Suprapubic skin (tissue), 4 donors: ENCODE data around the gene HMCN1. TPM values are rescaled to one million over a fixed set of nuclear protein-coding genes. Genes with fewer than 3 reads are reported as not detected.

Experiments used
- DNase-seq, 2 donors: peaks; one replicate each; pipeline ENCODE4 v3.0.0-alpha.2; 2019; ENCODE audit warnings: low spot score in 2 of 2
- H3K27ac ChIP-seq: fragments of 200-600 bp; sonication (generic); one replicate; pipeline ENCODE4 v1.5.1; 2019
- H3K27me3 ChIP-seq: fragments of 200-600 bp; sonication (generic); one replicate; pipeline ENCODE4 v1.5.1; 2019
- H3K36me3 ChIP-seq: fragments of 200-600 bp; sonication (generic); one replicate; pipeline ENCODE4 v1.5.1; 2019
- H3K4me1 ChIP-seq: fragments of 200-600 bp; sonication (generic); one replicate; pipeline ENCODE4 v1.5.1; 2019
- H3K4me3 ChIP-seq: fragments of 200-600 bp; sonication (generic); one replicate; pipeline ENCODE4 v1.5.1; 2019; ENCODE audit warnings: mild to moderate bottlenecking
- H3K9me3 ChIP-seq: fragments of 200-600 bp; sonication (generic); one replicate; pipeline ENCODE4 v1.5.1; 2019
- CTCF ChIP-seq, 2 donors: fragments of 200-600 bp in 1 of 2; fragments of 450-650 bp in 1 of 2; sonication (generic) in 1 of 2; IDR thresholded peaks; one replicate each; pipeline ENCODE4 v1.5.1; 2016 to 2019; ENCODE audit warnings: antibody characterized with exemption in 2 of 2, mild to moderate bottlenecking in 1 of 2, moderate library complexity in 1 of 2
- EP300 ChIP-seq: sonication (generic); formaldehyde crosslinking; IDR thresholded peaks from one replicate; pipeline ENCODE4 v1.6.1; 2017; ENCODE audit warnings: antibody characterized with exemption
- POLR2A ChIP-seq, 2 donors: fragments of 450-650 bp; IDR thresholded peaks; one replicate each; pipeline ENCODE4 v1.6.1; 2017; ENCODE audit warnings: antibody characterized with exemption in 2 of 2, mild to moderate bottlenecking in 2 of 2, moderate library complexity in 2 of 2
- POLR2AphosphoS5 ChIP-seq, 3 donors: sonication (generic); formaldehyde crosslinking; IDR thresholded peaks; one replicate each; pipeline ENCODE4 v1.6.1; 2017; ENCODE audit warnings: antibody characterized with exemption in 3 of 3
- WGBS: methylation state at CpG from one replicate; pipeline ENCODE4 v1.1.5; 2018; 5-methylcytosine and 5-hydroxymethylcytosine counted together
- total RNA-seq, 4 donors: library from RNA; depleted of rRNA; stranded (reverse); fragments of >200 nt; gene quantifications; one replicate each; pipeline ENCODE4 v1.1.0, GENCODE V29; 2016

HMCN1 gene
- total RNA-seq, 4 donors from 2014 or later: 2.2 to 5.6 (median 3.7) TPM

GRCh38 chr1:185837711-185838110 lies 103.5 kb downstream of the HMCN1 start:
- H3K27ac ChIP-seq: no peak overlapping the region
- no peak for DNase-seq
- no peak overlapping the region for H3K4me3 ChIP-seq
- no peaks in the 10 kb centered on the region for H3K27me3 ChIP-seq
- WGBS: 73% methylated on average over 1 of the region's 1 CpG
- TF ChIP-seq EP300 (no peak), POLR2AphosphoS5 (IDR thresholded peaks at IDR 0.05) (no peak), POLR2A (IDR thresholded peaks at IDR 0.05) (no peak), CTCF (IDR thresholded peaks at IDR 0.05) (no peak)
- no peaks in the 10 kb centered on the region for H3K4me1 ChIP-seq
- no peaks in the 10 kb centered on the region for H3K9me3 ChIP-seq
- no peaks in the 10 kb centered on the region for H3K36me3 ChIP-seq

GRCh38 chr1:185838111-185838510 lies 103.9 kb downstream of the HMCN1 start:
- H3K27ac ChIP-seq: no peak overlapping the region
- no peaks in the 10 kb centered on the region for H3K36me3 ChIP-seq
- H3K9me3 ChIP-seq: no peaks in the 10 kb centered on the region
- TF ChIP-seq POLR2AphosphoS5 (IDR thresholded peaks at IDR 0.05): no peak
- TF ChIP-seq POLR2A (IDR thresholded peaks at IDR 0.05): no peak
- no peak for TF ChIP-seq EP300
- TF ChIP-seq CTCF (IDR thresholded peaks at IDR 0.05): no peak
- H3K27me3 ChIP-seq: no peaks in the 10 kb centered on the region
- no peaks in the 10 kb centered on the region for H3K4me1 ChIP-seq
- no peak for DNase-seq
- H3K4me3 ChIP-seq: no peak overlapping the region
- WGBS: 94% methylated on average over 2 of the region's 2 CpGs

GRCh38 chr1:185840880-185841279 lies 106.7 kb downstream of the HMCN1 start:
- Histone ChIP-seq H3K36me3 (no peaks in the 10 kb centered on the region), H3K9me3 (no peaks in the 10 kb centered on the region), H3K4me1 (peaks cover 9% of the 10 kb centered on the region), H3K4me3 (no peak overlapping the region), H3K27me3 (no peaks in the 10 kb centered on the region), H3K27ac (no peak overlapping the region)
- TF ChIP-seq EP300 (no peak), POLR2AphosphoS5 (IDR thresholded peaks at IDR 0.05) (no peak), POLR2A (IDR thresholded peaks at IDR 0.05) (no peak), CTCF (IDR thresholded peaks at IDR 0.05) (no peak)
- no peak for DNase-seq

- peaks cover 9% of the 10 kb centered on the region for H3K4me1 ChIP-seq
- no peaks in the 10 kb centered on the region for H3K36me3 ChIP-seq
- no peak overlapping the region for H3K27ac ChIP-seq
- no peaks in the 10 kb centered on the region for H3K27me3 ChIP-seq
- no peak overlapping the region for H3K4me3 ChIP-seq
- DNase-seq: no peak
- WGBS: 54% methylated on average over 3 of the region's 3 CpGs
- TF ChIP-seq CTCF (IDR thresholded peaks at IDR 0.05): no peak
- no peak for TF ChIP-seq POLR2AphosphoS5 (IDR thresholded peaks at IDR 0.05)
- TF ChIP-seq EP300: no peak
- TF ChIP-seq POLR2A (IDR thresholded peaks at IDR 0.05): no peak
- H3K9me3 ChIP-seq: no peaks in the 10 kb centered on the region
Measured at GRCh38 chr1:185843297-185843869, 109.2 kb downstream of the HMCN1 start.

GRCh38 chr1:185843986-185844385 lies 109.8 kb downstream of the HMCN1 start:
- no peak overlapping the region for H3K27ac ChIP-seq
- H3K9me3 ChIP-seq: no peaks in the 10 kb centered on the region
- no peaks in the 10 kb centered on the region for H3K27me3 ChIP-seq
- H3K4me3 ChIP-seq: no peak overlapping the region
- WGBS: 21% methylated on average over 1 of the region's 1 CpG
- no peak for DNase-seq
- no peaks in the 10 kb centered on the region for H3K36me3 ChIP-seq
- TF ChIP-seq CTCF (IDR thresholded peaks at IDR 0.05) (no peak), EP300 (no peak), POLR2A (IDR thresholded peaks at IDR 0.05) (no peak), POLR2AphosphoS5 (IDR thresholded peaks at IDR 0.05) (no peak)
- peaks cover 9% of the 10 kb centered on the region for H3K4me1 ChIP-seq
